NCI-H2107 treated with DMSO at 0.1 percent for 48 hours (cell line): ENCODE measurements around the gene FMO1.
"Not testable (repeated sequence)": the region's sequence is repeated elsewhere in the genome, so short reads cannot be mapped to it uniquely, and the experiment has no call there.

ENCODE experiments used
- DNase-seq: peaks from one replicate; lab custom pipeline; 2025; ENCODE audit not compliant: unreplicated experiment; lab: John Stamatoyannopoulos, UW

Gene FMO1

DNA sequence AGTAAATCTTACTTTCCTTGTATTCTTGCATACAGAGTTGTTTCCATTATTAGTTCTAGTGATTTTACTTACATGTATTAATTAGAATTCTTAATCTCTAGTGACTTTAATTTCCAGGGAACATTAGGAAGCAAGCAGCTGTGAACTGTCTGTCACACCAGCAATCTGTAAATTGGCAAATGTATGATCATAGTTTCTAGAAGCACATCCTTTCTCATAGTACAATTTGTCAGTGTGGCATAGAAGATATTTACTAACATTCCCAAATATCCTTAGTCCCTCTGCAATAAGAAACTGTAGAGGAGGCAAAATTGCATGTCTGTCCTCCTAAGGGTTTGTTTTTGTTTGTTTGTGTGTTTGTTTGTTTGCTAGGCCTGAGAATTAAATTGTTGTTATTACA is 17.0 kb upstream of the FMO1 start:
- no peak for DNase-seq

- no peak for DNase-seq
These were observed 15.1 kb upstream of the FMO1 start for GRCh38 chr1:171233183-171233582.

- not testable (repeated sequence) for DNase-seq
These were observed 12.1 kb upstream of the FMO1 start for GRCh38 chr1:171236231-171236630.

DNA sequence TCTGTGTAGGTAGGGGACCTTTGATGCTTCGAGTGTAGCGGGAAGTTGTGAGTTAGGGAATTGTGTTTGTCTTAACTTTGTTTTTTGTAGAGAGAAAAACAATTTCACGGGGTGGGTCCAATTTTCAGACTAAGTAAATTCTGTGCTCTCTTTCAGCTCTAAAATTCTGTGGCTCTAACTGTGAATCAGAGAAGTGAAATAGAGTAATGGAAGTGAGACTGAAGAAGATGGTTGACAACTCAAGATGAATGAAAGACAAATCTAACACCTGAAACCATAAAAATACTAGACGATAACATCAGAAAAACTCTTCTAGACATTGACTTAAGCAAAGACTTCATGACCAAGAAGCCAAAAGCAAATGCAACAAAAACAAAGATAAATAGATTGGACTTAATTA is 4.4 kb upstream of the FMO1 start:
- DNase-seq: no peak

DNA sequence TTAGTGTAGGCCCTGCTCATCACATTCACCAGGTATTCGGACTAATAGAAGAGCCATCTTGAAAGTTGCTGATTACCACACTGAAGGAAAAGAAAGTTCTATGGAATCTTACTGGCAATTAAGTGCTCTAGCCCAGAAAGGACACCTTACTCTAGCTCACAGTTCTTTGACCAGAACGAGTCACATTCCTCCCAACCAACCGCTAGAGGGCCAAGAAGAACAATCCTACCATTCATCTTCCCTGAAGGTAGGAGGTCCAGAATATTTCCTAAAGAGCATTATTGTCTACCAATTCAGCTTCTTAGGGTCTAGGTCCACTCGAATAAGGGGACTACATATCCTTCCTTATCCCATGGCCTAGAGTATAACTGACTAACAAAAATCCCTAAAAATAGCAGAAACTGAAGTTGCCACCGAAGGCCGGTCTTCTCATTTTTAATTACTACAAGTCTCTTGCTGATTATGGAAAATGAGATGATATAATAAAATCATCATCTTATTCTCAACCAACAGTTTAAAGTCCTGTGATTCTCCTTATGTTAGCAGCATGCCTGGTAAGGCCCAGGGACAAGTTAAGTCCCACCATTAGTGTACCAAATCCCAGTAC is 2.7 kb upstream of the FMO1 start:
- DNase-seq: peak; percentile 27

DNA sequence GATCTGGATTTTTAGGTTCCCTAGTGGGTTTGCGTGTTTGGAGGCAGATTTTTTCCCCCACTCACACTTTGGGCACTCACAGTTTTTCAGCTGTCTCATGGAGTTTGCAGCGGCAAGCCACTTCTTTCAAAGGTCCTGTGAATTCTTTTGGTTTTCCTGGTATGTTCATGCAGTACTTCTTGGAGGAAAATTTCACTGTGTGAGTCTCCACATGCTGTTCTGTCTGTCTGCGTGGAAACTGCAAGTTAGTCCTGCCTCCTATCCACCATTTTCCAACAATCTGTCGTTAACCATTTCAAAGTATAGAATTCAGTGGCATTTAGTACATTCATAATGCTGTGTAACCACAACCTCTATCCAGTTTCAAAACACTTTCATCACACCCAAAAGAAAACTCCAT is 793 bp upstream of the FMO1 start:
- no peak for DNase-seq

- no peak for DNase-seq
These were observed 547 bp downstream of the FMO1 start for GRCh38 chr1:171248841-171249240.

- no peak for DNase-seq
These were observed 2.0 kb downstream of the FMO1 start for GRCh38 chr1:171250263-171250662.

DNA sequence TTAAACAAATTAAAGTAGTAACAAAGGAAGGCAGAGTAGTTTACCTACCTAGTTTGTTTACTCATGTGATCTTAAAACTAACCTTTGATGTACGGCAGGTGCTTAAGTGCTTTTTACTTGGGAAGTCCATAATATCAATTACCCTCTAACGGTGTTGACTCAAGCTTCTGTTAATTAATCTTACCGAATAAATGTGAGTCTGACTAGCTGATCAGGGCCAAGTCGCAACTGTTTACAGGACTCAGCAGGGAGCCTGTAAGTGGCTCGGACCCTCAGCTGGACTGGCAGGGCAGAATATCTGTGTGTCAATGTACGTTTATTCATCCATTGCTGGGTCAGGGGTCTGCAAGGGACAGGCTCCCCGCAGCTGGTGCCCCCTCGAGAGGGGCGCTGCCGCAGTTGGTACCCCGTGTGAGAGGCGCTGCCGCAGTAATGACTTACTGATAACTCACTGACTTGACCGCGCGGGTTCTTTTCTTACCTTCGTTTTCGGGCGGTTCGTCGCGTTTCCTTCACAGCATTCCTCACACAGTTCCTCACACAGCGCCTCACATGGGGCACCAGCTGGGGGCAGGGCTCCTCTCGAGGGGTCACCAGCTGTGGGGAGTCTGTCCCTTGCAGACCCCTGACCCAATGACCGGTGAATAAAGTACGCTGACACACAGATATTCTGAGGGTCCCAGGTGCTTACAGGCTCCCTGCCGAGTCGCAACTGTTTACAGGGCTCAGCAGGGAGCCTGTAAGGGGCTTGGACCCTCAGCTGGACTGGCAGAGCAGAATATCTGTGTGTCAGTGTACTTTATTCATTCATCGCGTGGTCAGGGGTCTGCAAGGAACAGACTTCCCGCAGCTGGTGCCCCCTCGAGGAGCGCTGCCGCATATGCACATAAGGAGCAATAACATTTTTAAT is 3.0 kb downstream of the FMO1 start:
- peak; percentile 84 for DNase-seq

GRCh38 chr1:171251952-171252300 is 3.6 kb downstream of the FMO1 start:
- DNase-seq: no peak

GRCh38 chr1:171252482-171252881 is 4.2 kb downstream of the FMO1 start:
- peak; percentile 23 for DNase-seq

GRCh38 chr1:171254859-171255258 is 6.6 kb downstream of the FMO1 start:
- DNase-seq: no peak

DNA sequence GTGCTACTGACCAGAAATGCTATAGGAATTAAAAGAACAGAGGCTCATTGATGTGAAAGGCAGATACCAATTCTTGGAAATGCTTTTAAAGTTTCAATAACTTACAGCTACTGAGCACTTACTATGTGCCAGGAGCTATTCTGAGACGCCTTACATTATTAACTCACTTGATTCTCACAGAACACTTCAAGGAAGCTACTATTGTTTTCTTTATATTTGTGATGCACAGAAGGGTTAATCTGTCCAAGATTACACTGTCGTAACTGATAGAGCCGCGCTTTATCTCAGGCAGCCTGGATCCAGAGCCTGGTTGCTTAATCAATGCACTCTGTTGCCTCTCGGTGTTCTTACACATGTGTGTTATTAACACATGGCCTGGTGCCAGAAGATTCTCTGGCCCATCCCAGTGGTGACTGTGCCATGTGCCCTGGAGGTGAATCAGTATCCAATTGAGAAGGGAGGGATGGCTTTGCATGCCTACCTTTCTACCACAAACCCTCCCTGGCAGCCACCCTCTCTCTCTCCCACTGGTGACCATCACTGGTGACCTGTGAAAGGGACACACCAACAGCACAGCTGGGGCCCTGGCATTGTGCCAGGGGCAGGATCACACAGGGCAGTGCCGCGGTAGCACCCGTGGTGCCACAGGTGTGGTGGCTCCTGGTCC is 8.8 kb downstream of the FMO1 start:
- no peak for DNase-seq

DNA sequence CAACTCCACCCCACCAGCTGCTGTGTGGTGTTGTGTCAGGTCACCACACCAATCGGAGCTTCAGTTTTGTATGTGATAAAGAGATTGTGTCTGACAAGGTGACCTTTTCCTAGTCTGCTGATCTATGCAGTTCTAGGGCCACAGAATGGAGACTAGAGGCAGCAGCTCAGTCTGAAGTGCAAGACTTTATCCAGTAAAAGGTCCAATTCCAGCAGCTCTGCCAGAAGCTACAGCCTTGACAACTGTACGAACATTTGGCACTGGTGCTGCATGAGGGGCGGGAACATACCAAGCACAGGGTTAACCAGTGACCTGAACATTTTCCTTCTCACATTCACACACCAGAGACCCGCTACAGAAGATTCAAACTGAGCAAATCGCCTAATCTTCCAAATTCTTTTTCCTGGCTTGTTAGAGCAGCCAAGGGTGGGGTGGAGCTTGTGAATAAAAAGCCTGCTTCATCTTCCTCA is 9.3 kb downstream of the FMO1 start:
- no peak for DNase-seq

GRCh38 chr1:171258429-171258828 is 10.1 kb downstream of the FMO1 start:
- DNase-seq: no peak

DNA sequence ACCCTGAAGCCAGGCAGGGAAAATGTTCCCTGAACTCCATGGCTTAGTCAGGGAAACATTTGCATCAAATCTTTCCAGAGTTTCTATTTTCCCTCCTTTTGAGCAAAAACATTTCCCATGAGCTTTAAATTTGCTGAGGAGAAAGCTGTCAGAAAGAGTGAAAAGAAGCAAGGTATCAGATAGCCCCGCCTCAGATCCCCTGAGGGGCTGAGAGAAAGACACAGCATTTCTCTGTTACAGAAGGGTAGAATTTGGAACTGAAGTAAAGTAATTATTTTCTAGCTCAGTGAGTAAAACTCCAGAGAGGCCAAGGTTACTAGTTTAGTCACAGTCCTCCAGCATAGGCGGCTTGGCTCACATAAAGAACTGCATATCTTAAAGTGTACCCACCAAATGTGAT is 10.6 kb downstream of the FMO1 start:
- DNase-seq: no peak

DNA sequence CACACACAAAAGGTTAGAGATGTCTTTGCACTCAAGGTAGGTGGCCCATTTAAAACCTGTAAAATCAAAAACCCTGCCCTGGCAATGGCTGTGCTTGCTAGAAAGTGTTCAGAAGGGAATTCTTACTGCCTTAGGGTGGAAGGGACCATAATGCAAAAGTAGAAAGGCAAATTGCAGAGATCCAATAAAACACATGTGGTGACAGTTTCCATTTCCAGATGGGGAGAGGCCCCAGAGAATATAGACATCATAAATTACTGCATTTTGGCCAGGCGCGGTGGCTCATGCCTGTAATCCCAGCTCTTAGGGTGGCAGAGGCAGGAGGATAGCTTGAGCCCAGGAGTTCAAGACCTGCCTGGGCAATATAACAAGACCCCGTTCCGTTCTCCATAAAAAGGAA is 13.0 kb downstream of the FMO1 start:
- DNase-seq: no peak

DNA sequence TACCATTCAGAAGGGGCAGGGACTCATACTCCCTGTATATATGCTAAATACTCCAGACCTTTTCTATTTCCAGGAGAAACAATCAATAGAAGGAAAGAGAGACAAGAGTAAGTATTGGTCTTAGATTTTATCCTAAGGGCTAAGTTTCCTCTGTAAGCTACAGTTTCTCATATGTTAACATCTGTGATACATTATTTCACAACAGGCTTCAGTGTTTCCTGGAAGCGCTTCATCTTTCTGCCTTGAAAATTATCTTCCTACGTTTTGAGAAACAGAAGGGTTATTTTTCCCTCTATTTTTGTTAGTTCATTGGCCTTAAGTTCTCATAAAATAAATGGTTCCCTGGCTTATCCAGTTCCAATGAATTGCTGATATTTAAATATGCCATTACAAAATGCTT is 15.6 kb downstream of the FMO1 start:
- no peak for DNase-seq

DNA sequence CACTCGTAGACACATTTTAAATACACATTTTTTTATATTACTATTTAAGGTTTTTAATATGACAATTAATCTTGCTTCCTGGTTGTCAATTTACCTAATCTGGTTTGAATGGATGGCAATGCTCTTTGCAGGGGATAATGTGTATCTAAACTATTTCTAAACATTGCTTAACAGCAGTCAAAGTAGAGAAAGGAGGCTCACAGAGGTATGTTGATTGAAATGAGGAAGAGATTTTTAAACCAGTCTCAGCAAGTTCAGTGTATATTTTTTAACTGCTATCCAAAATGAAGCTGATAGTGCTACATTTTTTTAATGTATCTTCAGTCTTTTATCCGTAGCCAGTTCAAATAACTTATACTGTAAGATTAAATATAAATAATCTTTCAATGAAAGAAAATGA is 17.4 kb downstream of the FMO1 start:
- DNase-seq: no peak

DNA sequence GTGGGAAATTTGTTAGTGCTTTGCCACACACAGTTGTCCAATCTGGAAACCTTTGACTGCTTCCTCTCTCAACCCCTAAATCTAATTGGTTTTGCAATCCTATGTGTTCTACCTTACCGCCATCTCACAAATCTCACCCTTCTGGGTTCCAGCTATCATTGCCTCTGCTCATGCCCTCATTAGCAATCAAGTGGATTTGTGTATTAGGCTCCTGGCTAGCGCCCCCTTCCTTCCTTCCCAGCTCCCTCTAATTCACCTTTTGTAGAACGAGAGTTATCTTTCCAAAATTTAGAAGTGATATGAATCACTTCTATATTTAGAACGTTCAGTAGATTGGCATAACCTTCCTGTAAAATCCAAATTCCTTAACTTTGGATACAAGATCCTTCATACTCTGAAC is 18.6 kb downstream of the FMO1 start:
- no peak for DNase-seq

GRCh38 chr1:171267391-171267790 is 19.1 kb downstream of the FMO1 start:
- no peak for DNase-seq

- no peak for DNase-seq
These were observed 22.5 kb downstream of the FMO1 start for GRCh38 chr1:171270806-171271205.
